ENCODE results near the gene SLC7A1.

- TF ChIP-seq CTCF (IDR thresholded peaks at IDR 0.05) (no peak), POLR2A (IDR thresholded peaks at IDR 0.05) (no peak), EP300 (IDR thresholded peaks at IDR 0.05) (no peak), POLR2AphosphoS5 (IDR thresholded peaks at IDR 0.05) (no peak)
Measured at GRCh38 chr13:29489650-29490560, 105.6 kb downstream of the SLC7A1 start.
